Breast epithelium (tissue), 4 donors: ENCODE measurements around the gene PHF21B. TPM values are rescaled to one million over a fixed set of nuclear protein-coding genes. Genes with fewer than 3 reads are reported as not detected.

Experiments used
- DNase-seq, 2 donors: peaks; one replicate each; pipeline ENCODE4 v3.0.0-alpha.2; 2019; ENCODE audit warnings: low spot score in 2 of 2
- H3K27ac ChIP-seq, 2 donors: fragments of 200-600 bp; sonication (generic) in 1 of 2; one replicate each; pipeline ENCODE4 v1.5.1; 2016 to 2019; ENCODE audit warnings: mild to moderate bottlenecking in 1 of 2
- H3K27me3 ChIP-seq, 2 donors: fragments of 200-600 bp; sonication (generic) in 1 of 2; one replicate each; pipeline versions ENCODE4 v1.5.1 to v1.6.0; 2017 to 2019; ENCODE audit warnings: control low read depth in 1 of 2, mild to moderate bottlenecking in 1 of 2
- H3K36me3 ChIP-seq: fragments of 200-600 bp; one replicate; pipeline ENCODE4 v1.5.1; 2019
- H3K4me1 ChIP-seq, 2 donors: fragments of 200-600 bp; sonication (generic); one replicate each; pipeline ENCODE4 v1.5.1; 2016 to 2019; ENCODE audit warnings: control low read depth in 1 of 2
- H3K4me3 ChIP-seq, 3 donors: fragments of 200-600 bp; sonication (generic); 1 replicate in 2 of 3; 2 replicates in 1 of 3; pipeline ENCODE4 v1.5.1; 2016 to 2019; ENCODE audit warnings: mild to moderate bottlenecking in 3 of 3, moderate library complexity in 2 of 3
- H3K9me3 ChIP-seq, 2 donors: fragments of 200-600 bp; sonication (generic) in 1 of 2; one replicate each; pipeline ENCODE4 v1.5.1; 2016 to 2019; ENCODE audit warnings: control low read depth in 1 of 2
- POLR2A ChIP-seq: fragments of 450-650 bp; IDR thresholded peaks from one replicate; pipeline ENCODE4 v1.6.1; 2016; ENCODE audit warnings: antibody characterized with exemption, mild to moderate bottlenecking, moderate library complexity
- POLR2AphosphoS5 ChIP-seq, 3 donors: sonication (generic); formaldehyde crosslinking; IDR thresholded peaks; one replicate each; pipeline ENCODE4 v1.6.1; 2017; ENCODE audit warnings: antibody characterized with exemption in 3 of 3
- intact Hi-C: fragments of 100-400 bp; cut with DNase I; formaldehyde crosslinking; loops from one replicate; pipeline ENCODE4 v1.15.1; 2023; ENCODE audit warnings: low total_unique reads
- total RNA-seq, 3 donors: library from RNA; depleted of rRNA; stranded (reverse); fragments of >200 nt; gene quantifications; one replicate each; pipeline ENCODE4 v1.1.0, GENCODE V29; 2016
- TF ChIP-seq, protein P1 (sequence below), 3 donors: fragments of 450-650 bp; IDR thresholded peaks; one replicate each; pipeline ENCODE4 v1.5.1; 2016 to 2017; ENCODE audit warnings: antibody characterized with exemption in 3 of 3, mild to moderate bottlenecking in 3 of 3, moderate library complexity in 3 of 3

The PHF21B gene
- total RNA-seq, 3 donors from 2014 or later = 3.6 to 4.1 TPM; not detected in 1

DNA sequence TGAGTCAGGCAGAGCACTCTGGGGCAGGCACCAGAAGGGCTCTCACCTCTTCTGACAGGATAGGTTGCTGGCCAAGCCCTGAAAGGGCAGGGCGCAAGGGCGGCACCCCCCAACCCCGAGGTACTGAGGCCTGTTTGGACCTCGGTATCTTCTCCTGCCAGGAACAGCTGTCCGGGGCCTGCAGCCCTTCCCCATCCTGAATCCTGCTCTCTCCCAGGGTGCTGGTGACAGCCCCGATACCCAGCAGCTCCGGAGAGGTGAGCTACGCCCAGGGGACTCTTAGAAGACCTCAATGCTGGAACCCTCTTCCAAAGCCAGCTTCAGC lies 79.1 kb downstream of the PHF21B start:
- no peak for DNase-seq
- no peaks in the 10 kb centered on the region for H3K4me1 ChIP-seq
- no peak overlapping the region for H3K4me3 ChIP-seq
- no peaks in the 10 kb centered on the region for H3K36me3 ChIP-seq
- H3K27ac ChIP-seq = no peak overlapping the region
- TF ChIP-seq POLR2A (no peak), POLR2AphosphoS5 (IDR thresholded peaks at IDR 0.05) (no peak)
- TF ChIP-seq, protein P1, sequence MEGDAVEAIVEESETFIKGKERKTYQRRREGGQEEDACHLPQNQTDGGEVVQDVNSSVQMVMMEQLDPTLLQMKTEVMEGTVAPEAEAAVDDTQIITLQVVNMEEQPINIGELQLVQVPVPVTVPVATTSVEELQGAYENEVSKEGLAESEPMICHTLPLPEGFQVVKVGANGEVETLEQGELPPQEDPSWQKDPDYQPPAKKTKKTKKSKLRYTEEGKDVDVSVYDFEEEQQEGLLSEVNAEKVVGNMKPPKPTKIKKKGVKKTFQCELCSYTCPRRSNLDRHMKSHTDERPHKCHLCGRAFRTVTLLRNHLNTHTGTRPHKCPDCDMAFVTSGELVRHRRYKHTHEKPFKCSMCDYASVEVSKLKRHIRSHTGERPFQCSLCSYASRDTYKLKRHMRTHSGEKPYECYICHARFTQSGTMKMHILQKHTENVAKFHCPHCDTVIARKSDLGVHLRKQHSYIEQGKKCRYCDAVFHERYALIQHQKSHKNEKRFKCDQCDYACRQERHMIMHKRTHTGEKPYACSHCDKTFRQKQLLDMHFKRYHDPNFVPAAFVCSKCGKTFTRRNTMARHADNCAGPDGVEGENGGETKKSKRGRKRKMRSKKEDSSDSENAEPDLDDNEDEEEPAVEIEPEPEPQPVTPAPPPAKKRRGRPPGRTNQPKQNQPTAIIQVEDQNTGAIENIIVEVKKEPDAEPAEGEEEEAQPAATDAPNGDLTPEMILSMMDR (IDR thresholded peaks at IDR 0.05) = no peak
- H3K9me3 ChIP-seq = peaks cover 0 to 5% of the 10 kb centered on the region in 2 donors
- intact Hi-C loops = no loop called here
- H3K27me3 ChIP-seq = no peaks in the 10 kb centered on the region

DNA sequence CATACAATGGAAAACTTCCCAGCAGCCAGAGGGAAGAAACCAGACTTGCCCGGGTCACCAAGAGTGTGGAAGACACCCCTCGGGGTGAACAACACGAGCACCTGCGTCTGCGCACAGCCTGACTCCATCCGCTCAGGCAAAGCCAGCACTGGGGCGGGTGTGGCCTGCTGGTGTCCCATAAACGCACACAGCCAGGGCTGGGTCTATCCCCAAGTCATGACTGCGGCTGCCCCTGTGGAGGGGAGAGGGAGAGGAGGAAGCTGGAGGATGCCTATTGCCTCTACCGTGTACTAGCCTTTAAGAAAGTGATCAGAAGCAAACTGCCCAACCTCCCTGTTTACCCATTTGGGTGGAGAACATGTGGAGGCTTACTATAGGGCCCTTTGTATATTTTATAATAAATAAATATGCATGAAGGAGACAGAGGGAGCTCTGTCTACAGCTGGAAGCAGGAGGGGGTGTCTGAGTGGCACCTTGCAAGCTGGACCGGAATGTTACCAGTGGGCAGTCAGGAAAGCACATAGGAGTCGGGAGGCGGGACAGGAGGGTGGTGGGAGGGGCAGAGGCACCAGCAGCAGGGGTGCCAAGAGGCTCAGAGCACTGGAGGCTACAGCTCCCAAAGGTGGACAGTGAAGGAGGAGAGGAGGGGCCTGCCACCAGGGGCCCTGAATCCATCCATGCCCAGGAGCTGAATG lies 79.6 kb downstream of the PHF21B start:
- Histone ChIP-seq H3K36me3 (no peaks in the 10 kb centered on the region), H3K4me3 (no peak overlapping the region), H3K9me3 (peaks cover 0 to 5% of the 10 kb centered on the region in 2 donors), H3K27me3 (no peaks in the 10 kb centered on the region), H3K27ac (no peak overlapping the region), H3K4me1 (no peaks in the 10 kb centered on the region)
- TF ChIP-seq POLR2AphosphoS5 (IDR thresholded peaks at IDR 0.05) = no peak
- intact Hi-C loops = no loop called here
- no peak for DNase-seq

DNA sequence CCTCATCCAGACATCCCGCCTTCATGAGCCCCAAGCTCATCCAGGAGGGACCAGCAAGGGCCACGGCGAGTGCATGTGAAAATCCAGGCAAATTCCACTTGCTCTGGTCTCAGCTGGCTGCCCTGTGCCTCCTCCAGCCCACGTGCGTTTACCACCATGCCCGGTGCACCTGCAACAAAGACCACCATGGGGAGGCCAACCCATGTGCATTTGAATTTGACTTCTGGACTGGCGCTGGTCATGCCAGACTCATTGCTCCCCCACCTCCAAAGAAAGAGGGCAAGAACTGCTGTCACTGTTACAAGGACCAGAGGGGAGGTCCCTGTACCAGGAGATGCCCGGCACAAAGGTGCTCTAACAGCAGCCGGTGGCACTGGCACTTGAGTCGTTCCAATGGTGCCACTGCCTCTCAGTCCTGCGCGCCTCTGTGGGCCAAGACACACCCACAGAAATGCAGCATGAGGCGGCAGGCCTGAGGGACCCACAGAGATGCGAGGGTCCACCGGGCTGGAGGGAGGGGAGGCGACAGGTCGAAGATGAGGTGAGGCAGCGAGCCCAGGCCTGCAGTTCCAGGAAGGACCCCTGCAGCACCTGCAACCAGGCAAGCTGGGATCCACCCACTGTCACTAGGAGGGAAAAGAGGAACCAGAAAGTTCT lies 80.3 kb downstream of the PHF21B start:
- Histone ChIP-seq H3K9me3 (peaks cover 0 to 5% of the 10 kb centered on the region in 2 donors), H3K27ac (no peak overlapping the region), H3K27me3 (no peaks in the 10 kb centered on the region), H3K4me3 (no peak overlapping the region), H3K4me1 (no peaks in the 10 kb centered on the region), H3K36me3 (no peaks in the 10 kb centered on the region)
- DNase-seq = no peak
- TF ChIP-seq, protein P1 (IDR thresholded peaks at IDR 0.05) = no peak
- TF ChIP-seq POLR2A = no peak
- no peak for TF ChIP-seq POLR2AphosphoS5 (IDR thresholded peaks at IDR 0.05)
- intact Hi-C loops = no loop called here

DNA sequence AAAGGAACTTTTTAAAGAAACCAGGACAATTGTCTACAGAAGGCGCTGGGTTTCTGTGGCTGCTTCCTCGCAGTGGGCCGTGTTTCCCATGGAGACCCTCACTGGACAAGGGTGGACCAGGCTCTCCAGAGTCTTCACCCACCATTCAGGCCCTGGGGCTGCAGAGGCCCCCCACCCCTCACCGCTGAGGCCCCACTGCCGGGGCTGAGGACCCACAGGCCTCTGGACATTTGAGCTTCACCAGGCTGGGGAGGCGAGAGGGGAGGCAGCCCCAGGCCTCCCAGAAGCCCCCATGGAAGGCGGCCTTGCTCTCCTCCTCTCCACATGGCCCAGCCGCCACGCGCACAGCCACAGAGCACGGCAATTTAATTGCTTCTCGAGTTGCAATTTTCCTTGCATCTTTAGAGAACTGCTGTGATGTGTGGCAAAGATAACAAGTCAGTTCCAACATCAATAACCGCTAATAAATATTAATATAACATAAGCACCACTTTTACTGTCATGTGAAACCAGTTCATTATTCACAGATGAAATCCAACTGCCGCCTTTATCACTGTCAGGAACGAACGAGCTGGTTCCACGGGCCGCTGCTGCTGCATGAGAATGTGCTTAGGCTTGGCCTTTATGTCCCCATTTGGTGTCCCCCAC lies 81.0 kb downstream of the PHF21B start:
- H3K4me3 ChIP-seq = no peak overlapping the region
- no peak for DNase-seq
- H3K27me3 ChIP-seq = no peaks in the 10 kb centered on the region
- intact Hi-C loops = no loop called here
- H3K27ac ChIP-seq = no peak overlapping the region
- TF ChIP-seq, protein P1 (IDR thresholded peaks at IDR 0.05) = no peak
- no peak for TF ChIP-seq POLR2A
- no peak for TF ChIP-seq POLR2AphosphoS5 (IDR thresholded peaks at IDR 0.05)
- H3K4me1 ChIP-seq = no peaks in the 10 kb centered on the region
- H3K36me3 ChIP-seq = no peaks in the 10 kb centered on the region
- peaks cover 4 to 8% of the 10 kb centered on the region in 2 donors for H3K9me3 ChIP-seq

DNA sequence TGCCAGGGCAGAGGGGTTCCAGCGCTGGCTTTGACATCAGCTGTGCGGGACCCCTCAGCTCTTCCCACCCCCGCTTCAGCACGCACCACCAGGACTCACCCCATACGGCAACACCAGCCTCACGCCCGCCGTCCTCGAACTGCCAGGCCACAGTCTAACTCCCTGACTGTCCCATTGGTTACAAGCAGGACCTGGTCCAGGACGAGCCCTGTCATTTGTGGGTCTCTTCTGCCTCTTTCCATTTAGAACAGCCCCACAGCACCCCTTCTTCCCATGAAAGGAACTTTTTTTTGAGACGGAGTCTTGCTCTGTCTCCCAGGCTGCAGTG lies 81.7 kb downstream of the PHF21B start:
- Histone ChIP-seq H3K4me1 (no peaks in the 10 kb centered on the region), H3K27ac (no peak overlapping the region), H3K36me3 (no peaks in the 10 kb centered on the region), H3K9me3 (peaks cover 4 to 8% of the 10 kb centered on the region in 2 donors), H3K4me3 (no peak overlapping the region), H3K27me3 (no peaks in the 10 kb centered on the region)
- DNase-seq = no peak
- intact Hi-C loops = no loop called here
- TF ChIP-seq POLR2AphosphoS5 (IDR thresholded peaks at IDR 0.05) (no peak), POLR2A (no peak)
- TF ChIP-seq, protein P1 (IDR thresholded peaks at IDR 0.05) = no peak
